HG03378 (cell line): ENCODE data around the gene CABLES2.
A peak's percentile ranks its signal among the peaks of the same experiment; 100 is the strongest.

ENCODE experiments used
- ATAC-seq: cut with Tn5 transposase; IDR thresholded peaks from one replicate; pipeline ENCODE4 v1.9.1; 2021; ENCODE audit warnings: mild to moderate bottlenecking, moderate library complexity; ENCODE audit not compliant: unreplicated experiment

The CABLES2 gene

GRCh38 chr20:62419759-62420158, 12.7 kb upstream of the CABLES2 start:
- ATAC-seq, result no peak

- no peak for ATAC-seq
Measured at GRCh38 chr20:62418709-62419487, 11.8 kb upstream of the CABLES2 start.

- no peak for ATAC-seq
Measured at GRCh38 chr20:62417981-62418708, 11.1 kb upstream of the CABLES2 start.

GRCh38 chr20:62416651-62417637, 9.9 kb upstream of the CABLES2 start:
- ATAC-seq, result no peak

- ATAC-seq, result no peak
Measured at GRCh38 chr20:62415354-62416111, 8.4 kb upstream of the CABLES2 start.

GRCh38 chr20:62413896-62414481, 6.9 kb upstream of the CABLES2 start:
- ATAC-seq, result no peak

- no peak for ATAC-seq
Measured at GRCh38 chr20:62413025-62413570, 6.0 kb upstream of the CABLES2 start.

- no peak for ATAC-seq
Measured at GRCh38 chr20:62412194-62413024, 5.3 kb upstream of the CABLES2 start.

- ATAC-seq, result no peak
Measured at GRCh38 chr20:62411479-62412193, 4.6 kb upstream of the CABLES2 start.

- ATAC-seq, result no peak
Measured at GRCh38 chr20:62410746-62411478, 3.8 kb upstream of the CABLES2 start.

GRCh38 chr20:62409931-62410745, 3.1 kb upstream of the CABLES2 start:
- ATAC-seq, result no peak

- no peak for ATAC-seq
Measured at GRCh38 chr20:62409086-62409853, 2.2 kb upstream of the CABLES2 start.

- no peak for ATAC-seq
Measured at GRCh38 chr20:62408640-62409039, 1.6 kb upstream of the CABLES2 start.

- ATAC-seq, result no peak
Measured at GRCh38 chr20:62408055-62408454, 970 bp upstream of the CABLES2 start.

- peak; percentile 5 for ATAC-seq
Measured at GRCh38 chr20:62406635-62407176, 379 bp downstream of the CABLES2 start.
